ENCODE data around the gene TBC1D24. TPM values are rescaled to one million over a fixed set of nuclear protein-coding genes. Genes with fewer than 3 reads are reported as not detected.
A peak's percentile ranks its signal among the peaks of the same experiment; 100 is the strongest.

Gene TBC1D24
- total and polyA plus RNA-seq, 2 donors (not counting 1 experiment from before 2014, with no cell fraction given) = 6.3 to 10.9 TPM

DNA sequence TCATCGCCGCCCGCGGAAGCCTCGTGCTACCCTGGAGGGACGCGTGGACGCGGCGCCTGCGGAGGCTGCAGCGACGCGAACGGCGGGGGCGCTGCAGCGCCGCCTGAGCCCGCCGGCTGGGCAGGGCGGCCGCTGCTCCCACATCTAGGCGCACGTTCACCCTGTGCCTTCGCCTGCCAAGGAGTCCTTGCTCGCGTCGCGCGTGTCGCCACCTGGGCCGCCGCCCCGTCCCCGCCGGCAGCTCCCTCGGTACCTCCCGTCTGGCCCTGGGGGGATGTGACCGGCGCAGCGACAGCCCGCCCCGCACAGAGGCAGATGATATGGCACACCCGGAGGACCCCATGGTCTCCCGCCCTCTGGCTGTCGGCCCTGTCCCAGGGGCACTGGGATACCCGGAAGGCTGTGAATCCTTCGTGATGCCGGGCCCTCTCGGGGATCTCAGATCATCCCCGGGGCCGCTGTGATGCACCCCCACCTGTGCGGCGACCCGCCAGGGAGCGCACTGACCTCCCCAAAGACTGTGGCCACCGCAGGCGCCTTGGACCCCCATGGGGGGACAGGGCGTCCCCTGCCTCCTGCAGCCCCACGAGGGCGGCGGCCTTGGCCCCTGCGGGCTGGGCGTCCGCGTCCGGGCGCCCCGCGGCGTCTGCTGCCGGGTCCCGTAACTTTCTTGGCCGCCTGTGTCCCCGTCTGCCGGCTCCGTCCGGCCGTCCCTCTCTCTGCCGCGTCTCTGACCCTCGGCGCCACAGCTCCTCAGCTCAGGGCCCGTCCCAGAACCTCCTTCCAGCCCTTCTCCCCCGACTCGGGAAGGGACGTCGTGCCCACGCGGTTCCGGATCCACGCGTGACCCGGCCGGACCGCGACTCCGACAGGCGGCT is 689 bp upstream of the TBC1D24 start:
- peak in 1 of 2 donors; percentile 39 for DNase-seq (ENCODE audit: low read depth in 2 of 2)
- H3K4me1 ChIP-seq (ENCODE audit: control insufficient read depth, extremely low read depth, insufficient read depth, low read length) = peaks cover 9% of the 10 kb centered on the region
- peak overlapping the region; percentile 59 to 74 (median 70) for H3K4me3 ChIP-seq (replicated peaks in 1 of 4; ENCODE audit: control extremely low read depth in 1 of 4, insufficient read depth in 1 of 4, low read depth in 3 of 4, low read length in 4 of 4)
- peaks cover 3% of the 10 kb centered on the region for H3K79me2 ChIP-seq (ENCODE audit: control insufficient read depth, insufficient read depth, low read length)
- H2AFZ ChIP-seq (ENCODE audit: low read length) = peak overlapping the region; percentile 74
- no peaks in the 10 kb centered on the region for H3K27me3 ChIP-seq (ENCODE audit: control insufficient read depth, insufficient read depth, low read length)
- no peak for TF ChIP-seq EZH2 (IDR thresholded peaks at IDR 0.05; ENCODE audit: low read length, missing control alignments)
- TF ChIP-seq, protein P1, sequence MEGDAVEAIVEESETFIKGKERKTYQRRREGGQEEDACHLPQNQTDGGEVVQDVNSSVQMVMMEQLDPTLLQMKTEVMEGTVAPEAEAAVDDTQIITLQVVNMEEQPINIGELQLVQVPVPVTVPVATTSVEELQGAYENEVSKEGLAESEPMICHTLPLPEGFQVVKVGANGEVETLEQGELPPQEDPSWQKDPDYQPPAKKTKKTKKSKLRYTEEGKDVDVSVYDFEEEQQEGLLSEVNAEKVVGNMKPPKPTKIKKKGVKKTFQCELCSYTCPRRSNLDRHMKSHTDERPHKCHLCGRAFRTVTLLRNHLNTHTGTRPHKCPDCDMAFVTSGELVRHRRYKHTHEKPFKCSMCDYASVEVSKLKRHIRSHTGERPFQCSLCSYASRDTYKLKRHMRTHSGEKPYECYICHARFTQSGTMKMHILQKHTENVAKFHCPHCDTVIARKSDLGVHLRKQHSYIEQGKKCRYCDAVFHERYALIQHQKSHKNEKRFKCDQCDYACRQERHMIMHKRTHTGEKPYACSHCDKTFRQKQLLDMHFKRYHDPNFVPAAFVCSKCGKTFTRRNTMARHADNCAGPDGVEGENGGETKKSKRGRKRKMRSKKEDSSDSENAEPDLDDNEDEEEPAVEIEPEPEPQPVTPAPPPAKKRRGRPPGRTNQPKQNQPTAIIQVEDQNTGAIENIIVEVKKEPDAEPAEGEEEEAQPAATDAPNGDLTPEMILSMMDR (conservative IDR thresholded peaks at IDR 0.05 in 1 of 2, IDR thresholded peaks at IDR 0.05 in 1 of 2; ENCODE audit: low read depth in 1 of 2, low read length in 2 of 2) = peak in 1 of 2 donors; percentile 23
- H3K27ac ChIP-seq (ENCODE audit: insufficient read depth, low read length) = peak overlapping the region; percentile 82
- peak overlapping the region; percentile 87 for H3K4me2 ChIP-seq (ENCODE audit: extremely low read depth, insufficient read depth, low read length)
- H3K9ac ChIP-seq (ENCODE audit: insufficient read depth, low read length) = peak overlapping the region; percentile 77
- no peaks in the 10 kb centered on the region for H3K9me3 ChIP-seq (ENCODE audit: control insufficient read depth, insufficient read depth, low read depth, low read length)
- no peaks in the 10 kb centered on the region for H3K36me3 ChIP-seq (ENCODE audit: control insufficient read depth, insufficient read depth, low read length)
- no peaks in the 10 kb centered on the region for H4K20me1 ChIP-seq (ENCODE audit: control insufficient read depth, extremely low read depth, insufficient read depth, low read length)

DNA sequence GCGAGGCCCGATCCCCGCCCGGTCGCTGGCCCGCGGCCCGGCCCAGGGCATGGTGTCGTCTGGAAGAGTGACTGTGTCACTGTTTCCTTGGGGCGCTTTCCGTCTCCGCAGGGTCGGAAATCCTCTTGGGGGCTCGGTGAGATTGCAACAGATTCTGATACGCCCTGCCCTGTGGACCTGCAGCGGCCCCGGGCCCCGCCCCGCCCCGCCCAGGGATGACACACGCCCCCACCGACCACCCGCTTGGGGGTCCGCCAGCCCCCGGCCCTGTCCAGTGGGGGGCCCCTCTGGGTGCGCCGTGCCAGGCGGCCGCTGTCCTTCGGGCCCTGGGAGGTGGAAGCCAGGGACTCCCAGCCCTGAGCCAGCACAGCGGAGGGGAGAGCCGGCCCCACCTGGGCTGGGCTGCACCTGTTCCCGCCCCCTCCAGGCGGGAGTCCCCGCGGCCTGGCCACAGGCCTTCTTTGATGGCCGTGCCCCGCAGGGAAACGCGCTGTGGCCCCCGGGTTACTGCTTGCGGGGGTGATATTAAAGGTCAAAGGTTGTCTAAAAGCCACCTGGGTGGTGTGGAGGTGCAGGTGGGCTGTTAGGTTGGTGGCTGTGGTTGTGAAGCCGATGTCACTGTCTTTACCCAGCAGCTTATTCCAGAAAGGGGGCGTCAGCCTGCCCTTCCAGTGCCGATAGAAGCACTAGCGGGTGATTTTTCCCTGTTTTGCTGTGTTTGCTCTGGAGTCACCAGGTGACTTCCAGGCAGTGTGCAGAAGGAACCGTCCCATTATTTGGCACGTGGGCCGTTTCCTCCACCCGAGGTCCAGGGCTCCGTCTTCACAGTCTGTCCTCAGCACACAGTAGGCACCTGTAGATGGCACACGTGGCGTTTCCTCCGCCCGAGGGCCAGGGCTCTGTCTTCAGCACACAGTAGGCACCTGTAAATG is 752 bp downstream of the TBC1D24 start:
- Histone ChIP-seq H3K9me3 (ENCODE audit: control insufficient read depth, insufficient read depth, low read depth, low read length) (no peaks in the 10 kb centered on the region), H3K4me2 (ENCODE audit: extremely low read depth, insufficient read depth, low read length) (peak overlapping the region; percentile 71), H3K27ac (ENCODE audit: insufficient read depth, low read length) (no peak overlapping the region), H3K9ac (ENCODE audit: insufficient read depth, low read length) (peak overlapping the region; percentile 71), H3K27me3 (ENCODE audit: control insufficient read depth, insufficient read depth, low read length) (no peaks in the 10 kb centered on the region), H2AFZ (ENCODE audit: low read length) (no peak overlapping the region), H3K79me2 (ENCODE audit: control insufficient read depth, insufficient read depth, low read length) (peaks cover 3% of the 10 kb centered on the region), H3K36me3 (ENCODE audit: control insufficient read depth, insufficient read depth, low read length) (no peaks in the 10 kb centered on the region), H3K4me1 (ENCODE audit: control insufficient read depth, extremely low read depth, insufficient read depth, low read length) (peaks cover 9% of the 10 kb centered on the region), H4K20me1 (ENCODE audit: control insufficient read depth, extremely low read depth, insufficient read depth, low read length) (no peaks in the 10 kb centered on the region), H3K4me3 (replicated peaks in 1 of 4; ENCODE audit: control extremely low read depth in 1 of 4, insufficient read depth in 1 of 4, low read depth in 3 of 4, low read length in 4 of 4) (peak overlapping the region; percentile 23 to 72 (median 54))
- TF ChIP-seq, protein P1 (conservative IDR thresholded peaks at IDR 0.05 in 1 of 2, IDR thresholded peaks at IDR 0.05 in 1 of 2; ENCODE audit: low read depth in 1 of 2, low read length in 2 of 2) = no peak
- no peak for TF ChIP-seq EZH2 (IDR thresholded peaks at IDR 0.05; ENCODE audit: low read length, missing control alignments)
- no peak for DNase-seq (ENCODE audit: low read depth in 2 of 2)

DNA sequence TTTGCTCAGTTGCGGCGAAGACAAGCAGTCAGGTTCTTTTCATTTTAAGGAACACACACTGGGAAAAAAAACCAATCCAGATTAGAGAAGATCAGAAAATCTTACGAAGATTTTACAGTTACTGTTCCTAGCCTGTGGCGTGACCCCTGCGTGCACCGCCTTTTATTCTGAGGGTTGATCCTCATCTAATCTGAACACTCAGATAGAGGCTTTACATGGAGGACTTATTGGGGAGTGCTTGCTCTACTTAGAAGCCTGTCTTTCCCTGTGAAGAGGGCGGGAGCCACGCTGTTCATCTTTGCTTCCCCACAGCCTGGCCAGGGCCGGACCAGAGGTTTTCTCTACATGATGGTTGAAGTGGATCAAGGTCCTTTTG is 1.4 kb downstream of the TBC1D24 start:
- Histone ChIP-seq H3K27me3 (ENCODE audit: control insufficient read depth, insufficient read depth, low read length) (no peaks in the 10 kb centered on the region), H4K20me1 (ENCODE audit: control insufficient read depth, extremely low read depth, insufficient read depth, low read length) (no peaks in the 10 kb centered on the region), H3K4me2 (ENCODE audit: extremely low read depth, insufficient read depth, low read length) (no peak overlapping the region)

More for the DNA sequence above, 1.4 kb downstream of the TBC1D24 start:
- H2AFZ ChIP-seq (ENCODE audit: low read length) = no peak overlapping the region
- peaks cover 3% of the 10 kb centered on the region for H3K79me2 ChIP-seq (ENCODE audit: control insufficient read depth, insufficient read depth, low read length)
- H3K9me3 ChIP-seq (ENCODE audit: control insufficient read depth, insufficient read depth, low read depth, low read length) = no peaks in the 10 kb centered on the region
- H3K9ac ChIP-seq (ENCODE audit: insufficient read depth, low read length) = no peak overlapping the region
- DNase-seq (ENCODE audit: low read depth in 2 of 2) = no peak
- no peak for TF ChIP-seq EZH2 (IDR thresholded peaks at IDR 0.05; ENCODE audit: low read length, missing control alignments)
- TF ChIP-seq, protein P1 (conservative IDR thresholded peaks at IDR 0.05 in 1 of 2, IDR thresholded peaks at IDR 0.05 in 1 of 2; ENCODE audit: low read depth in 1 of 2, low read length in 2 of 2) = no peak
- peaks cover 7% of the 10 kb centered on the region for H3K4me1 ChIP-seq (ENCODE audit: control insufficient read depth, extremely low read depth, insufficient read depth, low read length)
- H3K36me3 ChIP-seq (ENCODE audit: control insufficient read depth, insufficient read depth, low read length) = no peaks in the 10 kb centered on the region
- no peak overlapping the region for H3K27ac ChIP-seq (ENCODE audit: insufficient read depth, low read length)
- no peak overlapping the region for H3K4me3 ChIP-seq (replicated peaks in 1 of 4; ENCODE audit: control extremely low read depth in 1 of 4, insufficient read depth in 1 of 4, low read depth in 3 of 4, low read length in 4 of 4)
